Cardiac fibroblast (primary cell): ENCODE results near the gene PRPF39.

Experiments used
- DNase-seq, 2 donors: peaks; one replicate each; pipeline versions ENCODE4 v3.0.0 to v3.0.0-alpha.2; 2010; ENCODE audit warnings: low read depth in 2 of 2
- H3K4me3 ChIP-seq, 2 donors: replicated peaks in 1 of 2; 1 replicate in 1 of 2; 2 replicates in 1 of 2; pipeline ENCODE4 v1.5.1; 2011; ENCODE audit warnings: low read depth in 2 of 2, low read length in 2 of 2, mild to moderate bottlenecking in 2 of 2, moderate library complexity in 1 of 2
- CTCF ChIP-seq: IDR thresholded peaks from one replicate; pipeline ENCODE4 v1.5.1; 2011; ENCODE audit warnings: low read depth, mild to moderate bottlenecking, low read length, inconsistent platforms

PRPF39 gene

GRCh38 chr14:45149602-45150001, 65.7 kb downstream of the PRPF39 start:
- DNase-seq, result no peak
- H3K4me3 ChIP-seq, result no peak overlapping the region
- TF ChIP-seq CTCF, result no peak

- TF ChIP-seq CTCF, result no peak
- H3K4me3 ChIP-seq, result no peak overlapping the region
These were observed 66.5 kb downstream of the PRPF39 start for GRCh38 chr14:45150386-45150890.

GRCh38 chr14:45156067-45156466, 72.2 kb downstream of the PRPF39 start:
- H3K4me3 ChIP-seq, result no peak overlapping the region
- TF ChIP-seq CTCF, result no peak
- DNase-seq, result peak; percentile 20 to 26

More at GRCh38 chr14:45150386-45150890, 66.5 kb downstream of the PRPF39 start:
- DNase-seq, result no peak
